ENCODE results near the gene ATP5PO.

ATP5PO gene

GRCh38 chr21:33854604-33855003 lies 61.0 kb downstream of the ATP5PO start (continued):
- TF ChIP-seq TSHZ2 (CRISPR knock-in tag; IDR thresholded peaks at IDR 0.05) (no peak), ZNF70 (CRISPR knock-in tag; IDR thresholded peaks at IDR 0.05) (no peak), TCF4 (CRISPR knock-in tag; IDR thresholded peaks at IDR 0.05; ENCODE audit: borderline replicate concordance) (no peak), SNAI2 (CRISPR knock-in tag; IDR thresholded peaks at IDR 0.05) (no peak), OSR1 (CRISPR knock-in tag; IDR thresholded peaks at IDR 0.05) (no peak), PPARA (CRISPR knock-in tag; IDR thresholded peaks at IDR 0.05; ENCODE audit: borderline replicate concordance) (no peak), CREB5 (CRISPR knock-in tag; IDR thresholded peaks at IDR 0.05; ENCODE audit: low read depth) (no peak), ESRRG (CRISPR knock-in tag; IDR thresholded peaks at IDR 0.05) (no peak), ZNF8 (CRISPR knock-in tag; IDR thresholded peaks at IDR 0.05) (no peak), ZFP3 (CRISPR knock-in tag; IDR thresholded peaks at IDR 0.05) (no peak), CSDC2 (CRISPR knock-in tag; IDR thresholded peaks at IDR 0.05) (no peak), ISL1 (CRISPR knock-in tag; IDR thresholded peaks at IDR 0.05) (no peak)

Data from SK-N-SH treated with all-trans-retinoic acid at 6 μM for 48 hours (cell line).